Amniotic epithelial cell (primary cell): ENCODE measurements around the gene EBI3.
"Not testable (repeated sequence)": the region's sequence is repeated elsewhere in the genome, so short reads cannot be mapped to it uniquely, and the experiment has no call there.

Source experiments
- DNase-seq: peaks from one replicate; pipeline ENCODE4 v3.0.0-alpha.2; 2010; ENCODE audit warnings: low read depth

EBI3 gene

DNA sequence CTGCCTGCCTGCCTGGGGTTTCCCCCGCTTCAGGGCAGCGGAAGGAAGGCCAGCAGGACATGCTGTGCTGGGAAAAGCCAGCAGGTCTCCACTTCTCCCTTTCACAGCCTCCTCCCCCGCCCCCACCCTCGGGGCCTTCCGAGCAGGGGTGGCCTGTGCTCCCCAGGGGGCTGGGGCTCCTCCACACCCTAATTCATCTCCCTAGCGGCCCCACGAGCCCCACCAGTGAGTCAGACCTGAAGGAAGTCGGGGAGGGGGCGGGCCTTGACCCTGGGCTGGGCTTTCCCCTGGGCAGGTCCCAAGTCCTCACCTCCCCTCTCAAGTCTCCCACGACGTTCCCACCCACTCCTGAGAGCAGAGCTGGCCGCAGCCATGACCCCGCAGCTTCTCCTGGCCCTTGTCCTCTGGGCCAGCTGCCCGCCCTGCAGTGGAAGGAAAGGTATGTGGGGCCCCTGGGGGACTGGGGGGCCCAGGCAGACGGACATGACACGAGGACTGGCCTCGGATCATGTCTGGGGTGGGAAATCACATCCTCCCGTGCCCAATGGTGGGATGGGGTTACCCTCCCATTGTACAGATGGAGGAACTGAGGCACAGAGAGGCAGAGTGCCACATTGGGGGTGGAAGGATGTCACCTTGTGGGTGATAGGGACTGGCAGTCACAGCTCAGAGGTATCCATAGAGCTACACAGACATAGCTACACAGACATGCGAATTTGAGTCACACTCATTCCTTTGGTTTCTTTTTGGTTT lies at the start of gene EBI3:
TSS of gene EBI3 (plus strand) at position 345 of the 753 bp plus-strand sequence. CDS start at position 373, 28 bp downstream.
- DNase-seq, result peak; percentile 62

DNA sequence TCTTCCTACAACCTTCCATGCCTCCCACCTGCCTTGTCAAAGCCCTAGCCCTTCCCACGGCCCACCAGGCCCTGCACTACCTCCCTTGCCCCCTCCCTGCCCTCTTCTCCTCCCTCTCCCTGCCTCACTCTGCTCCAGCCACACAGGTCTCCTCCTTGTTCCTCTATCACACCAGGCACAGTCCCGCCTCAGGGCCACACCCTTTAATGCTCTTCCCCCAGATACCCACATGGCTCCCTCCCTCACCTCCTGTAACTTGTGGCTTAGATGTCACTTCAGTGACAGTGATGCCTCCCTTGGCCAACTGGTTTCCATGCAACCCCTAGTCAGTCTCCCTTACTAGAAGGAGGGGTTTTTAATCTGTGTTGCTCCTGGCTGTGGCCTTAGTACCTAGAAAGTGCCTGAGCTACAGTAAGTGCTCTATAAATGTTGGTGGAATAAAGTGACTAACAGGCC lies 48.2 kb upstream of the EBI3 start:
- no peak for DNase-seq

DNA sequence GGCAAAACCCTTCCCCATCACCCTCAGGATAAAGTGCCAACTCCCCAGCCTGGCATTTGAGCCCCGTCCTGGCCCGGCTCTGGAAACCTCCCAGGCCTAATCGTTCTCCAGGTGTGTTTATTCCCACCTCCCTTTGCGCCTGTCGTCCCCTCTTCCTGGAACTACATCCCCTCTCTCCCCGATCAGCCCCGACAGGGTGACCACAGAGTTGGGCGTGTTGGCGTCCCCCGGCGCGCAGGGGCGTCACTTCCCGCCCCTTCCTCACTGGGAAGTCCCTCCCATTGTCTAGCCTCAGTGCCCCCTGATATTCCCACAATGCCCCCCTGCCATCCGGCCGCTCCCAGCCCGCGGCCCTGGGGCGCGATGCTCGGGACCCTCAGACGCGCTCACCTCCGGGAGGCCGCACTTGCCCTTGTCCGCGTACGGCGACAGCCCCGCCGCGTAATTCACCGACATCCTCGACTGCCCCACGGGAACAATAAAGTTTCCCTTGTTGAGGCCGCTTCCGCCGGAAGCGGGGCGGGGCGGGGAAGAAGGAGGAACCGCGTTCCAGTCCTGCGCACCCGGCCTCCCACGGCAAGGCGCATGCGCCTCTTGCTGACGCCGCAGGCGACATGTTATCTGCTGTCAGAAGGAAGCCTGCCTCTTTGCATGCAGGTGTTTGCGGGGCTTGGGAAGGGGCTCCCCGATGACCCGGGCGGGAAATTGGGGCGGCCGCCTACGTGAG lies 47.1 kb upstream of the EBI3 start, which contains the start of the genes ANKRD24 and SIRT6:
TSS of gene ANKRD24 (plus strand) at position 606 of the 727 bp plus-strand sequence. CDS start 3,737 bp downstream, outside the sequence.
TSS of gene SIRT6 (minus strand) at position 480 of the 727 bp plus-strand sequence. CDS start at position 456, 24 bp downstream.
- DNase-seq, result peak; percentile 92

DNA sequence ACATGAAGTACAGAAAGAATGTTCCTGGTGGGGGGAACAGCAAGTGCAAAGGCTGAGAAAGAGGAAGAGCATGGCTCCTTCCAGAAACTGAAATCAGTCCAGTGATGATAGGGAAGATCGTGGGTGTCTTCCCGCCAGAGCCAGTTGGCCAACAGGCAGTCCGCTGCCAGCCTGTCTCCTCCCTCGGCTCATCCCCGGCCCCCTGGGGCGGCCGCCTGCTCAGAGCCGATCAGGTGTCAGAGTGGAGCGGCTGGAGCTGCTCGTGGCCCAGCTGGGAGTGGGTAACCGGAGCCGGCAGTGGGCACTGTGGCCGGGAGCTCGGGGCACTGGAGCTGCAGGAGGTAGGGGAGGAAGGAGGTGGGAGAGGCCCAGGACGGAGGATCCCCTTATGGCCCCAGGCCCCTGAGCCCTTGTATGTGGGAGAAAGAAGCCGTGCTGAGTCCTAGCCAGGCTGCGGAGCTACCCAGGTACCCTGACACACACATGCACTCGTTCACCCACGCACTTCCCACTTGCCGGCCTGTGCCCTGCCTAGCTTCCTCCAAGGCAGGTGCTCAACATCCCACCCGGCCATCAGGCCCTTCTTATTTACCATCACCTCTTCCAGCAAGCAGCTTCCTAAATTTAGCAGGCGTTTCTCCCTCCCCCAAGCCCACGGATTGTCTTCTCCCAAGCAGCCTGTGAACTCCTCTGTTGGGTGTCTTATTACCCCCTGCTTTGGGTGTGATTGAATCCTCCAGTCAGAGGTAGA lies 45.2 kb upstream of the EBI3 start:
- DNase-seq, result no peak

DNA sequence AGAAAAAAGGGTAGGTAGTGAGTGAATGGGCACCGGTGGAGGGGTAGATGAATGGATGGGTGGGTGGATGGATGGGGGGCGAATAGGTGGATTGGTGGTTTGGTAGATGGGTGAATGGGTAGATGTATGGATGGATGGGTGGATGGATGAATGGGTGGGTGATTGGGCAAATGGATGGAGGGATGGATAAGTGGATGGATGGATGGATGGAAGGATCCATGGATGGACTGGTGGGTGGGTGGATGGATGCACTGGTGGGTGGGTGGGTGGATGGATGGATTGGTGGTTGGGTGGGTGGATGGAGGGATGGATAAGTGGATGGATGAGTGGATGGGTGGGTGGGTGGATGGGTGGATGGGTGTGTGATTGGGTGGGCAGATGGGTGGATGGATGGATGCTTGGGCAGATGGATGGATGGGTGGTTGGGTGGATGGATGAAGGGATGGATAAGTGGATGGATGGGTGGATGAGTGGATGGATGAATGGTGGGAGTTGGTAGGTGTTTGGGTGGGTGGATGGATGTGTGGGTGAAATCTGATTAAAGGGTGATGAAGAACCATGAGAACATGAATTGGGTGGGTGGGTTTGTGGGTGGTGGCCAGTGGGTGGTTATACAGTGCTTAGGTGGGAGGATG lies 44.5 kb upstream of the EBI3 start:
- DNase-seq, result no peak

DNA sequence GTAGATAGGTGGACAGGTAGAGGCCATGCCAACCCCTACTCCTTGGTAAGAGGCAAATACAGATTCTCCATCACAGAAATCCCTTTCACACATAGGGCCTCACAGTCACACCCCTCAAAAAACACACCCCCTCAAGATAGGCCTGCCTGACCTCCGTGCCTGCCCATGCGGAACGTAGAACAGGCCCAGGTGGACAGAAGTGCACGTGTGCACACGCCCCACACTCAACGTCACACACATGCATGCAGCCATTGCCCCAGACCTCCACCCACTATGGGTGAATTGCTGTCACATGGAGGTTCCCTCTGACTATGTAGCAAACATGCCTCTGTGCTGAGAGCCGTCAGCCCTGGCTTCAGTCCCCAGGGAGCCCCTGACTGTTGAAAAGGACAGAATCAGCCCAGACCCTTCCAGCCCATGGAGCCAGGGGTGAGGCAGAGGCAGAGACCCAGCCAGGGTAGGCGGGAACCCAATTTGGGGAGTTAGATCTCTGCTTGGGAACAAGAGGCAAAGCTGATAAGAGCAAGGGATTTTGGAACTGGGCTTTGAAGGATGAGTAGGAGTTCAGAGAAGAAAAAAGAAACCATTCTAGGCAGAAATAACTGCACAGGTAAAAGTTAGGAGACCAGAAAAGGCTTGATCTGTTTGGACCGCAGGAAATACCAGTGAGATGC lies 43.8 kb upstream of the EBI3 start:
- no peak for DNase-seq

DNA sequence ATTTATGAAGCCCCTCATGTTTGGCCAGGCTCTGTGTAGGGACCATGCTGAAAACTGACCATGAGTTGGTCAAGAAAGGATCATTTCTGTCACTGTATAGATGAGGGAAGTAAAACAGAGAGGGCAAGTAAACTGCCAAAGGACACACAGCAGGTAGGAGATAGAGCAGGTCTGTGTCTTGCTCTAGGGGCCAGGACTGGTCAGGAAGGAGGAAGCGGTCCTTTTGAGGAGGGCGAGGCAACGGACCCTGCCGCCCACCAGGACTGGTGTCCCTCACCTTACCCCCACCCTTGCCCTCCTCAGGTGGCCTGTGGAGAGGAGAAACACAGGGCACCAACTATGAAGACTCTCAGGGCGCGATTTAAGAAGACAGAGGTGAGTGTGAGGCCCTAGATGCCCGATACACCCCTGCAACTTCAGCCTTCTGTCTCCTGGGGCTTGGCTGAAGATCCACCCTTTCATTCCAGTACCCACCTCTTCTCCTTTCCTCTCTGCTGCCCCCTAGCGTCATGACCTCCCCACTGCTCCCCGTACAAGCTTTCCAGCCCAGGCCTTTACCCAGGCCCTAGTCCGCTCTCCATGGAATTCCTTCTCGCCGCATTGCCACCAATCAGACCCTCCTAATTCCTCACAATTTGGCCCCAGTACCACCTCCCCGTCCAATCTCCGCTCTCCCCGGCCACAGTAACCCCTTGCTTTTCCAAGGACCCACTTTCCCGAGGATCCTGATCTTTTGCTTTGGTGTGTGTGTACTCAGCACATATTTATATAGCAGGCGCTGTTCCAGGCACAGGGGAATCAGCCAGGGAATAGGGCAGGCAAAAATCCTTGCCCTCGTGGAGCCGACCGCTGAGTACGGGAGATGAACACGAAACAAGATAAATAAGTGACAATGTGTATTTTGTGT lies 43.0 kb upstream of the EBI3 start:
- DNase-seq, result peak; percentile 52

DNA sequence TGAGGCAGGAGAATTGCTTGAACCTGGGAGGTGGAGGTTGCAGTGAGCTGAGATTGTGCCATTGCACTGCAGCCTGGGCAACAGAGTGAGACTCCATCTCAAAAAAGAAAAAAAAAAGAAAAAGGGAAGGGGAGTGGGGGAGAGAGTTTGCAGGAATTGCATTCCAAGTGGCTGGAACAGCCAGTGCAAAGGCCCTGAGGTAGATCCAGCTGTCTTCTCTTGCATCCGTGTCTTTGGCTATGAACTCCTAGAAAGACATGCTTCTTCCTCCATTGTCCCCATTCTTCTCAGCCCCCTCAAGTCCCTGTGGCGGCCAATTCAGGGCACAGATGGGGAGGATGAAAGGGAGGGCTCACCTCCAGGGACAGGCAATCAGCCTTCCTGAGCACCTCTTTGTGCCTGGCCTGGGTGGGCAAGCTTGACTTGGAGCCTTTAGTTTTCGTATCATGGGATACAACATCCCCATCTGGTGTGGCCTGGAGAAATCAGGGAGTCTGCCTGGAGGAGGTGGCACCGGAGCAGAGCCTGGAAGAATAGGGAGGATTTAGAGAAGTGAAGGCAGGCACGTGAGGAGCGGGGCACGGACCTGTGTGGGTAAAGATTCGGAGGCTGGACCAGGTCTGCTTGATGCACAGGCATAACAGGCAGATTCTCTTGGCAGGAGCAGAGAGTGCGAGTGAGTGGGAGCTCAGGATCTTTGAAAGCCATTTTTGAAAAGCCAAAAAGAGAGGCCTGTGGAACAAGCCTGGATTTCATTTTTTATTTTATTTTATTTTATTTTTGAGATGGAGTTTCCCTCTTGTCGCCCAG lies 41.8 kb upstream of the EBI3 start:
- no peak for DNase-seq

DNA sequence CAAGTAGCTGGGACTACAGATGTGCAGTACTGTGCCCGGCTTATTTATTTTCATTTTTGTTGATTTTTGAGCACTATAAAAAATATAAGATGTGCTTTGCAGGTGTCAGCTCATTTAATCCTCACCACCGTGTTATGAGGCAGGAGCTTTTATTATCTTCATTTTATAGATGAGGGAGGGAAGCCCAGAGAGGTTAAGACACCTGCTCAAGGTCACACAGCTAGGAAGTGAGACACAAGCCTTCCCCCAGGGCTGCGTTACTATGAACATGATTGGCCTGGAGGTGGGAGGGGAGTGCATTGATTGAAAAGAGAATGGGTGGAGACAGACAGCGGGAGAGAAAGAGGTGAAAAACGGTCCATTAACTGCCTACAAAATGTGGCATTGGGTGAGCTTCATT lies 39.7 kb upstream of the EBI3 start:
- DNase-seq, result no peak

DNA sequence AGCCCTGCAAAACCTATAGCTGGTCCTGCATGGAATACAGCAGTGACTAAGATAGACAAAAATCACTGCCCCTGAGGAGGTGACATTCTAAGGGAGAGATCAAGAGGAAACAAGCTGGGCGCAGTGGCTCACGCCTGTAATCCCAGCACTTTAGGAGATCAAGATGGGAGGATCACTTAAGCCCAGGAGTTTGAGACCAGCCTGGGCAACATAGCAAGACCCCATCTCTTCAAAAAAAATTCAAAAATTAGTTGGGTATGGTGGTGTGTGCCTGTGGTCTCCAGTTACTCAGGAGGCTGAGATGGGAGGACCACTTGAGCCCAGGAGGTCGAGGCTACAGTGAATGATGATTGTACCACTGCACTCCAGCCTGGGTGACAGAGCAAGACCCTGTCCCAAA lies 36.8 kb upstream of the EBI3 start:
- DNase-seq, result not testable (repeated sequence)

DNA sequence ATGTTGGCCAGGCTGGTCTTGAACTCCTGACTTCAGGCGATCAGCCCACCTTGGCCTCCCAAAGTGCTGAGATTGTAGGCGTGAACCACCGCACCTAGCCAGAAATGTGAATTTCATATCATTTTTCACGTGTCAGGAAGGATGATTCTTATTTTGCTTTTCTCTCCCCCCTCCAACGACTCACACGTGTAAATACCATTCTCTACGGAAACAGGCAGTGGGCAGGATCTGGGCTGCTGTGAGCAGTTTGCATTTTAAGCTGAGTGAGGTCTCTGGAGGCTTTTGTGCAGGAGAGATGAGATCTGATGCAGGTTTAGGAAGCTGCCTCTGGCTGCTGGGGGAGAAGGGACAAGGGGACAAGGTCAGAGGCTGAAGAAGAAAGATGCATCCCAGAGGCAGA lies 35.0 kb upstream of the EBI3 start:
- no peak for DNase-seq

DNA sequence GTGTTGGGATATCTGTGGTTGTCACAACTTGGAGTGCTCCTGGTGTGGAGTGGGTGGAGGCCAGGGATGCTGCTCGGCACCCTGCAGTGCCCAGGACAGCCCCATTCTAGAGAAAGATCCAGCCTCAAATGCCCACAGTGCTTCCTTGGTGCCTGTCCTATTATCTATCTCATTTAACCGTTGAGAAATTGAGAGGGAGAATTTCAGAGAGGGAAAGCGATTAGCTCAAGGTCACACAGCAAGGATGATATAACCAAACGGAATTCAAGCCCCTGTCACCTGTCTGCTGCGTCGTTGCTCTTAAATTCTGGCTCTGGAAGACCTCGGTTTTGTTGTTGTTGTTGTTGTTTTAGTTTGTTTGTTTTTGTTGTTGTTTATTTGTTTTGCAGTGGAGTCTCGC lies 33.3 kb upstream of the EBI3 start:
- DNase-seq, result no peak

DNA sequence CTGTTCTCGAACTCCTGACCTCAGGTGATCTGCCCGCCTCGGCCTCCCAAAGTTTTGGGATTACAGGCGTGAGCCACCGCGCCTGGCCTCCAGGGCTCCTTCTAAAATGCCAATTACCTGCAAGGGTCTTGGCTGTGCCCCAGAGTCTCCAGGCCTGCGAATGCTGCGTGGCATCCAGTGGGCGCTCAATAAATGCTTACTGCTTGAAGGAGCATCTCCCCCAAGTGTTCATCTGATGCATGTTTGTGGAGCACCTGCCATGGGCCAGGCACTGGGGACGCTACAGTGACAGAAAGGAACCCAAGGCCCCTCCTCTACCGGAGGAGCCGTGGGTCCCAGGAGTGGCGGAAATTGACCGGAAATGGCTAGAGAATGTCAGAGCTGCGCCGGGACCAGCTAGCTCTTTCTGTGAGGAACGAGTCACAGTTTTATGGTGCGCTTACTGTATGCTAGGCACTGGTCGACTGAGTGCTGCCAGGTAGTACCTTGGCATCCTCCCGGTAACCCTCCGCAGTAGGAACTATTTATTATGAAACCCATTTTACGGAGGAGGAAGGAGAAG lies 32.7 kb upstream of the EBI3 start:
- no peak for DNase-seq

DNA sequence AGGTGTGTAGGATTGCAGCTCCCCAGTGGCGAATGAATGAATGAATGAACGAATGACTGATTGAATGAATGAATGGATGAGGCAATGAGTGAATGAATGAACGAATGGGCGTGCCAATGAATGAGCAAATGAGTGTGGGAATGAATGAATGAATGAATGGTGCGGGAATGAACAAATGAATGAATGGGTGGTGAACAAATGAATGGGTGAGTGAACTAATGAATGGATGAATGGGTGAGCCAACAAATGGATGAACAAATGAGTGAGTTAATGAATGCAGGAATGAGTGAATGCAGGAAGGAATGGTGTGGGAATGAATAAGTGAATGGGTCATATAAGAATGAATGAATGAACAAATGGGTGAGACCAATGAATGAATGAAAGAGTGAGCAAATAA lies 32.1 kb upstream of the EBI3 start:
- no peak for DNase-seq

DNA sequence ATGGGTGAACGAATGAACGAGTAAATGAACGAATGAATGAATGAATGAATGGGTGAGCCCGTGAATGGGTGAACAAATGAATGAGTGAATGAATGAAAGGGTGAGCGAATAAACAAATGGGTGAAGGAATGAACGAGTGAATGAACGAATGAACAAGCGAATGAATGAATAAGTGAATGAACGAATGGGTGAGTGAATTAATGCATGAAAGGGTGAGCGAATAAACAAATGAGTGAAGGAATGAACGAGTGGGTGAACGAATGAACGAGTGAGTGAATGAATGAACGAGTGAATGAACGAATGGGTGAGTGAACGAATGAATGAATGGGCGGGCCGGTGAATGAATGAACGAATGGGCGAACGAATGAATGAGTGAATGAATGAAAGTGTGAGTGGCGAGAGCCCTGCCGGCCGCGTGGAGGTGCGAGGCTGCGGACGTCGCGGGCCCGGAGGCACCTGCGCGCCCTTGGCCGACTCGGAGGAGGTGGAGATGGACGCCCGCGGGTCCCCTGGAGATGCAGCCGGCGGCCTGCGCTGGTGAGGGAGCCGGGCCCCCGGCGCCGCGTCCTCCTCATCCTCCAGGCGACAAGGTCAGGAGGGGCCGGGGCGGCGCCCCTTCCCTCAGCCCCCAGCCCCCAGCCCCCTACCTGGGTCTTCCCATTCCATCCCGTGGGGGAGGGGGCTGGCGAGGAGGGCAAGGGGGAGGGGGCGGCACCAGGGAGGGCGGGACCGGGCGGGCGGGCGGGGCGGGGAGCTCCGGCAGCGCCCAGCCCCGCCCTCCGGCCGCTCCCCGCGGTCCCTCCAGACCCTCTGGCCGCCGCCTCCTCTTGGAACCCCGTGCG lies 31.5 kb upstream of the EBI3 start:
- DNase-seq, result peak; percentile 28

DNA sequence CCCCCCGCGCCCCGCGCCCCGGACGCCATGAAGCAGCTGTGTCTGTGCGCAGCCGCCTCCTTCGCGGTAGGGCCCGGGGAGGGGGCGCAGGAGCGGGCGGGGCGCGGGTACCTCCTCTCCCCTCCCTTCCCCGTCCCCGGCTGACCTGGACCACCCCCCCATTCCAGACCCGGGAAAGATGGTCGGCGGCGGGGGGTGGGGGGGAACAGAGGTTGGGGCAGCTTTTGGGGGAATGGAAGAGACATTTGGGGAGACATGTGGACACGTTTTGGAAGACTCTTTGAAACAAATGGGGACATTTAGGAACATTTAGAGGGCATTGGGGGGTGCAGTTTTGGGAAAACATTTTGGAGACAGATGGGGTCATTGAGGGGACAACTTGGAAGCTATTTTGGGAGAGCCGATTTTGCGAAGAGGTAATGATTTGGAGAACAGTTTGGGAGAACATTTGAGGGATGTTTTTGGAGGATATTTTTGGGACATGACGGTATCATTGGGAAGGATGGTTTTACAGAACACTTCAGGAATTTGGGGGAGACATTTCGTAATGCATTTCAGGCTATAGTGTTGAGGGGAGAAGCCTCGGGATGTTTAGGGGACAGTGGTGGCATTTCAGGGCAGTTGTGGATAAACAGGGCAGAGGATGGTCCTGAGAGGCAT lies 30.7 kb upstream of the EBI3 start:
- no peak for DNase-seq

DNA sequence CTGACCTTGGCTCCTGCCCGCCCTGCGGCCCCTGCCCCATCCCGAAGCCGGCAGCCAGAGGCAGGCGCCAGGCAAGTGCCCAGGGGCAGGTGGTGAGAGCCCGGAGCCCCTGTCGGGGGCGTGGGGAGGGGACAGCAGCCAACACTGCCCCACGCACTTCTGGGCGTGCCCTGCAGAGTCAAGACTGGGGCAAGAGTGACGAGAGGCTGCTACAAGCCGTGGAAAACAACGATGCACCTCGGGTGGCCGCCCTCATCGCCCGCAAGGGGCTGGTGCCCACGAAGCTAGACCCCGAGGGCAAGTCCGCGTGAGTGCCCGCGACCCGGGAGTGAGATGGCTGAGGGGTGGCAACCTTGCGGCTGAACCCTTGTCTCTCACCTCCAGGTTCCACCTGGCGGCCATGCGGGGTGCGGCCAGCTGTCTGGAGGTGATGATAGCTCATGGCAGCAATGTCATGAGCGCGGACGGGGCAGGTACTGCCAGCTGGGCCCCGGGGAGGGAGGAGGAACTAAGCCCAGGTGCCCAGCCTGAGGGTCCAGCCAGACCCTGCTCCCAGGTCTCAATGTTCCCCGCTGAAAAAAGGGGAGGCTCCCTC lies 29.5 kb upstream of the EBI3 start:
- DNase-seq, result no peak
